Thoracic aorta endothelial cell (primary cell): ENCODE data around the gene OR2A7. TPM values are rescaled to one million over a fixed set of nuclear protein-coding genes. Genes with fewer than 3 reads are reported as not detected.

Experiments
- total RNA-seq: library from RNA; depleted of rRNA; stranded (reverse); fragments of >200 nt; gene quantifications from 2 replicates; pipeline ENCODE4 v1.2.3, GENCODE V29; 2012

The OR2A7 gene
- total RNA-seq = 0.27 and 0.65 TPM in 2 replicates

GRCh38 chr7:144264692-144265091, at the start of gene OR2A7:
TSS of gene OR2A7 (minus strand) at chr7:144264792. CDS start at chr7:144259628, 5,164 bp downstream.

GRCh38 chr7:144311872-144312469, 47.4 kb upstream of the OR2A7 start, which contains the start of gene OR2A1:
TSS of gene OR2A1 (plus strand) at chr7:144312419. CDS start at chr7:144318125, 5,706 bp downstream.

GRCh38 chr7:144269188-144269587, 4.6 kb upstream of the OR2A7 start, which contains the start of gene CTAGE8:
TSS of gene CTAGE8 (minus strand) at chr7:144269288. CDS start at chr7:144269250, 38 bp downstream.

GRCh38 chr7:144239365-144239764, 25.2 kb downstream of the OR2A7 start, which contains the start of gene OR2A42:
TSS of gene OR2A42 (minus strand) at chr7:144239605. CDS start at chr7:144232843, 6,762 bp downstream.

Other genes starting within 250 kb of the OR2A7 start
- not detected in 2 replicates for gene OR2A5, start 215.8 kb downstream of the OR2A7 start, total RNA-seq
- gene OR2A25, start 195.0 kb downstream of the OR2A7 start, total RNA-seq = not detected in 2 replicates
- gene OR2A12, start 178.5 kb downstream of the OR2A7 start, total RNA-seq = not detected in 2 replicates
- not detected in 2 replicates for gene OR2A2, start 155.2 kb downstream of the OR2A7 start, total RNA-seq
- gene OR2A14, start 141.6 kb downstream of the OR2A7 start, total RNA-seq = not detected in 2 replicates
- 0.22 and 1.1 TPM in 2 replicates for gene CTAGE4, start 81.3 kb downstream of the OR2A7 start, total RNA-seq
- gene ARHGEF35, start 69.0 kb downstream of the OR2A7 start, total RNA-seq = 0.53 and 1.1 TPM in 2 replicates
- gene OR2A42, start 25.2 kb downstream of the OR2A7 start, total RNA-seq = 0.07 TPM in 1 of 2 replicates, not detected in the other
- gene CTAGE8, start 4.5 kb upstream of the OR2A7 start, total RNA-seq = 0.65 TPM in 1 of 2 replicates, not detected in the other
- 0.22 TPM in 1 of 2 replicates, not detected in the other for gene OR2A1, start 47.6 kb upstream of the OR2A7 start, total RNA-seq
- 1.1 and 1.3 TPM in 2 replicates for gene ARHGEF5, start 90.6 kb upstream of the OR2A7 start, total RNA-seq
- not detected in 2 replicates for gene NOBOX, start 138.9 kb upstream of the OR2A7 start, total RNA-seq